HEK293 (cell line): ENCODE results near the gene OR6C65.
"Not testable (repeated sequence)": the region's sequence is repeated elsewhere in the genome, so short reads cannot be mapped to it uniquely, and the experiment has no call there.

Experiments used
- CTCF ChIA-PET: fragments of 350-600 bp; formaldehyde crosslinking; extraction: SDS; loops from one replicate; lab custom pipeline; 2021; ENCODE audit warnings: antibody characterized with exemption; lab: Yijun Ruan, JAX
- POLR2A ChIA-PET: fragments of 300-600 bp; formaldehyde crosslinking; extraction: SDS; loops from one replicate; lab custom pipeline; 2020; ENCODE audit warnings: antibody characterized with exemption, inconsistent platforms; lab: Yijun Ruan, JAX
- H3K27ac ChIP-seq: fragments of 200-500 bp; sonication (Bioruptor generic); 2 replicates; pipeline ENCODE4 v1.5.1; 2014; ENCODE audit warnings: low read depth, low read length, control low read depth, inconsistent platforms; ENCODE audit errors: extremely low read depth
- H3K36me3 ChIP-seq, 2 experiments: fragments of 200-500 bp in 1 of 2; sonication (Bioruptor generic) in 1 of 2; 1 replicate in 1 of 2; 2 replicates in 1 of 2; pipeline ENCODE4 v1.5.1; 2014 to 2017; ENCODE audit warnings: inconsistent platforms in 2 of 2, low read length in 2 of 2; ENCODE audit not compliant: control insufficient read depth in 2 of 2, insufficient read depth in 1 of 2
- H3K4me1 ChIP-seq: fragments of 200-500 bp; sonication (Bioruptor generic); 2 replicates; pipeline ENCODE4 v1.5.1; 2014; ENCODE audit warnings: mild to moderate bottlenecking, low read length, inconsistent platforms; ENCODE audit not compliant: control insufficient read depth, insufficient read depth
- H3K4me3 ChIP-seq: 2 replicates; pipeline ENCODE4 v1.5.1; 2011; ENCODE audit warnings: low read depth, mild to moderate bottlenecking, control low read depth, low read length, moderate library complexity
- H3K9me3 ChIP-seq: fragments of 200-500 bp; sonication (Bioruptor generic); 2 replicates; pipeline ENCODE4 v1.5.1; 2014; ENCODE audit warnings: low read depth, low read length, inconsistent platforms; ENCODE audit not compliant: control insufficient read depth, insufficient read depth
- BCL11A ChIP-seq: fragments of 450-650 bp; formaldehyde crosslinking; IDR thresholded peaks from 2 replicates; pipeline ENCODE4 v1.5.1; 2016; ENCODE audit warnings: low read depth, missing biosample characterization, missing genetic modification characterization
- SCRT2 ChIP-seq: fragments of 450-650 bp; formaldehyde crosslinking; IDR thresholded peaks from 2 replicates; pipeline ENCODE4 v1.5.1; 2016; ENCODE audit warnings: missing biosample characterization, missing genetic modification characterization
- SP3 ChIP-seq: fragments of 450-650 bp; formaldehyde crosslinking; IDR thresholded peaks from 2 replicates; pipeline ENCODE4 v1.5.1; 2016; ENCODE audit warnings: missing biosample characterization, missing genetic modification characterization
- ZFP41 ChIP-seq: fragments of 450-650 bp; formaldehyde crosslinking; IDR thresholded peaks from 2 replicates; pipeline ENCODE4 v1.5.1; 2016; ENCODE audit warnings: missing biosample characterization, missing genetic modification characterization, borderline replicate concordance
- ZNF23 ChIP-seq: fragments of 450-650 bp; formaldehyde crosslinking; IDR thresholded peaks from 2 replicates; pipeline ENCODE4 v1.5.1; 2016; ENCODE audit warnings: missing biosample characterization, missing genetic modification characterization, borderline replicate concordance
- ZNF274 ChIP-seq, 2 experiments: fragments of 200-500 bp in 1 of 2; fragments of 450-650 bp in 1 of 2; sonication (Bioruptor generic) in 1 of 2; formaldehyde crosslinking in 1 of 2; IDR thresholded peaks; 2 replicates each; pipeline versions ENCODE4 v1.5.1 to v1.6.1; 2014 to 2016; ENCODE audit warnings: borderline replicate concordance in 1 of 2, inconsistent platforms in 1 of 2, low read length in 1 of 2, missing biosample characterization in 1 of 2, missing genetic modification characterization in 1 of 2
- ZNF302 ChIP-seq: fragments of 450-650 bp; formaldehyde crosslinking; IDR thresholded peaks from 2 replicates; pipeline ENCODE4 v1.5.1; 2016; ENCODE audit warnings: missing biosample characterization, missing genetic modification characterization, low read depth
- ZNF324 ChIP-seq: fragments of 450-650 bp; formaldehyde crosslinking; IDR thresholded peaks from 2 replicates; pipeline ENCODE4 v1.5.1; 2016; ENCODE audit warnings: missing biosample characterization, missing genetic modification characterization
- ZNF354C ChIP-seq: fragments of 450-650 bp; formaldehyde crosslinking; IDR thresholded peaks from 2 replicates; pipeline ENCODE4 v1.5.1; 2016; ENCODE audit warnings: missing biosample characterization, missing genetic modification characterization, low read depth, borderline replicate concordance
- ZNF366 ChIP-seq: fragments of 450-650 bp; formaldehyde crosslinking; conservative IDR thresholded peaks from 2 replicates; pipeline ENCODE4 v1.5.1; 2016; ENCODE audit warnings: missing biosample characterization, missing genetic modification characterization
- ZNF514 ChIP-seq: fragments of 450-650 bp; formaldehyde crosslinking; IDR thresholded peaks from 2 replicates; pipeline ENCODE4 v1.5.1; 2016; ENCODE audit warnings: missing biosample characterization, missing genetic modification characterization
- ZNF529 ChIP-seq: fragments of 450-650 bp; formaldehyde crosslinking; IDR thresholded peaks from 2 replicates; pipeline ENCODE4 v1.5.1; 2017; ENCODE audit warnings: missing genetic modification characterization, missing biosample characterization; ENCODE audit not compliant: insufficient replicate concordance
- ZNF704 ChIP-seq: fragments of 450-650 bp; formaldehyde crosslinking; IDR thresholded peaks from 2 replicates; pipeline ENCODE4 v1.5.1; 2016; ENCODE audit warnings: missing biosample characterization, missing genetic modification characterization
- ZNF791 ChIP-seq: fragments of 450-650 bp; formaldehyde crosslinking; IDR thresholded peaks from 2 replicates; pipeline ENCODE4 v1.5.1; 2016; ENCODE audit warnings: missing biosample characterization, missing genetic modification characterization
- TF ChIP-seq, protein P1 (sequence below): fragments of 450-650 bp; formaldehyde crosslinking; IDR thresholded peaks from 2 replicates; pipeline ENCODE4 v1.5.1; 2016; ENCODE audit warnings: missing biosample characterization, missing genetic modification characterization

The OR6C65 gene

GRCh38 chr12:55413498-55414388, 13.4 kb downstream of the OR6C65 start:
- H3K9me3 ChIP-seq, H3K27ac ChIP-seq, H3K4me1 ChIP-seq, H3K4me3 ChIP-seq, CTCF ChIA-PET, H3K36me3 ChIP-seq, POLR2A ChIA-PET: not testable (repeated sequence)
- 0 out of 2 replicates have a peak, but pooled peaks have one; percentile 9 for TF ChIP-seq SCRT2 (tag by site-specific recombination)

- H3K4me3 ChIP-seq, H3K4me1 ChIP-seq, H3K27ac ChIP-seq, POLR2A ChIA-PET, H3K36me3 ChIP-seq, H3K9me3 ChIP-seq, CTCF ChIA-PET: not testable (repeated sequence)
Observed at GRCh38 chr12:55414396-55414823, 14.1 kb downstream of the OR6C65 start.

GRCh38 chr12:55414889-55415288, 14.6 kb downstream of the OR6C65 start:
- H3K27ac ChIP-seq, H3K36me3 ChIP-seq, CTCF ChIA-PET, H3K9me3 ChIP-seq, H3K4me1 ChIP-seq, H3K4me3 ChIP-seq, POLR2A ChIA-PET: not testable (repeated sequence)

GRCh38 chr12:55416961-55417360, 16.6 kb downstream of the OR6C65 start:
- Histone ChIP-seq H3K27ac (no peak overlapping the region), H3K4me3 (no peak overlapping the region), H3K4me1 (no peaks in the 10 kb centered on the region), H3K36me3 (no peaks in the 10 kb centered on the region), H3K9me3 (no peaks in the 10 kb centered on the region)
- CTCF ChIA-PET: interaction anchor here (1.0 kb wide), 1 partner anchor 229 kb away, joined by 3 read pairs; no protein-coding TSS in a partner anchor
- POLR2A ChIA-PET: no interaction called here
- TF ChIP-seq ZNF302 (tag by site-specific recombination): no peak
- no peak for TF ChIP-seq ZNF324
- TF ChIP-seq ZNF354C (tag by site-specific recombination): no peak
- no peak for TF ChIP-seq ZNF274 (IDR thresholded peaks at IDR 0.05; ENCODE audit: low read length)
- TF ChIP-seq ZNF274 (tag by site-specific recombination; IDR thresholded peaks at IDR 0.05; ENCODE audit: borderline replicate concordance): no peak
- no peak for TF ChIP-seq ZNF704
- TF ChIP-seq, protein P1, sequence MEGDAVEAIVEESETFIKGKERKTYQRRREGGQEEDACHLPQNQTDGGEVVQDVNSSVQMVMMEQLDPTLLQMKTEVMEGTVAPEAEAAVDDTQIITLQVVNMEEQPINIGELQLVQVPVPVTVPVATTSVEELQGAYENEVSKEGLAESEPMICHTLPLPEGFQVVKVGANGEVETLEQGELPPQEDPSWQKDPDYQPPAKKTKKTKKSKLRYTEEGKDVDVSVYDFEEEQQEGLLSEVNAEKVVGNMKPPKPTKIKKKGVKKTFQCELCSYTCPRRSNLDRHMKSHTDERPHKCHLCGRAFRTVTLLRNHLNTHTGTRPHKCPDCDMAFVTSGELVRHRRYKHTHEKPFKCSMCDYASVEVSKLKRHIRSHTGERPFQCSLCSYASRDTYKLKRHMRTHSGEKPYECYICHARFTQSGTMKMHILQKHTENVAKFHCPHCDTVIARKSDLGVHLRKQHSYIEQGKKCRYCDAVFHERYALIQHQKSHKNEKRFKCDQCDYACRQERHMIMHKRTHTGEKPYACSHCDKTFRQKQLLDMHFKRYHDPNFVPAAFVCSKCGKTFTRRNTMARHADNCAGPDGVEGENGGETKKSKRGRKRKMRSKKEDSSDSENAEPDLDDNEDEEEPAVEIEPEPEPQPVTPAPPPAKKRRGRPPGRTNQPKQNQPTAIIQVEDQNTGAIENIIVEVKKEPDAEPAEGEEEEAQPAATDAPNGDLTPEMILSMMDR (tag by site-specific recombination): no peak
- TF ChIP-seq ZFP41 (tag by site-specific recombination): no peak
- no peak for TF ChIP-seq ZNF366 (tag by site-specific recombination)
- TF ChIP-seq ZNF791: no peak
- no peak for TF ChIP-seq SP3
- TF ChIP-seq ZNF529 (tag by site-specific recombination): no peak
- TF ChIP-seq ZNF514 (tag by site-specific recombination): no peak
- TF ChIP-seq BCL11A (tag by site-specific recombination): no peak
- no peak for TF ChIP-seq ZNF23 (tag by site-specific recombination)
